OCI-LY3 (cell line): ENCODE measurements around the gene ADCY5.

Source experiments
- CTCF ChIP-seq: fragments of 200-600, 300-600 bp; sonication (generic); IDR thresholded peaks from 2 replicates; pipeline ENCODE4 v1.5.1; 2014; ENCODE audit warnings: antibody characterized with exemption, low read length, low read depth
- EZH2phosphoT487 ChIP-seq: fragments of 200-600 bp; shearing (Covaris generic); IDR thresholded peaks from 2 replicates; pipeline ENCODE4 v1.6.1; 2018; ENCODE audit warnings: antibody characterized with exemption, mixed run types, low read depth

- TF ChIP-seq CTCF = no peak
- TF ChIP-seq EZH2phosphoT487 = no peak
These were observed 32.2 kb downstream of the ADCY5 start for GRCh38 chr3:123416647-123417046.
